ENCODE measurements around the gene CFAP410.

CFAP410 gene

DNA sequence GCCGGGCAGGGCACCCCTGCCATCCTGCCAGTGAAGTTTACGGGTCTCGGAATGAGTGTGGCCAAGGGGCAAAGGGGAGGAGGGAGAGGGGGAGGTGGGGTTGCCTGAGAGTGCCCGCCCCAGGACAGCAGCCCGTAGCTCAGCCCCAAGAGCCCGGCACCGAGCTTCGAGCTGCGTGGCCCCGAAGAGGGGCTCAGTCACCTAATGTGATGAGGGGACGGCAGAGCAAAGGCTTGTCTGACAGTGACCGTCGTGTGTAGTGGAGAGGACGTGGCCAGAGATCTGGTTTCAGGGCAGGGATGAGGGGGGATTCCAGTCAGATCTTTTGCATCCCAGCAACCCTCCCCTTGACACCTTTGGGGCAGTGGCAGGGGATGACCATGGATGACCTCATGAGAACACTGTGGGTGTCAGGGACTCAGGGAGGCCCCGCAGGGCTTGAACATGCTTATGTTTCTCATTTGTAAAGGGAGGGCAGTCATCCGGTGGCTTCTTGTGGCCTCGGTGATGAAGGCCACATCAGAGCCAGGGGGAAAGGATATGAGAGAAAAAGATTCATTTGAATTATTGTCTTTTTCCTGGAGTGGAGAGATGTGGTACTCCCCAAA is 13.2 kb upstream of the CFAP410 start:
- H3K4me3 ChIP-seq (ENCODE audit: low read depth in 1 of 5, low read length in 5 of 5), result peak overlapping the region in 3 of 5 donors; percentile 22 to 60 (median 36)
- peaks cover 0 to 26% (median 8%) of the 10 kb centered on the region in 5 donors for H3K27me3 ChIP-seq (ENCODE audit: control insufficient read depth in 5 of 5, insufficient read depth in 4 of 5, low read length in 5 of 5)

GRCh38 chr21:44351535-44352252 is 12.5 kb upstream of the CFAP410 start:
- H3K4me3 ChIP-seq (ENCODE audit: low read depth in 1 of 5, low read length in 5 of 5), result no peak overlapping the region
- peaks cover 9 to 56% (median 45%) of the 10 kb centered on the region in 5 donors for H3K4me1 ChIP-seq (ENCODE audit: control insufficient read depth in 5 of 5, insufficient read depth in 5 of 5, low read length in 5 of 5)
- no peak overlapping the region for H3K9ac ChIP-seq (ENCODE audit: low read length in 5 of 5)
- no peaks in the 10 kb centered on the region for H3K36me3 ChIP-seq (ENCODE audit: control insufficient read depth in 5 of 5, insufficient read depth in 5 of 5, low read length in 5 of 5)
- peaks cover 0 to 26% (median 8%) of the 10 kb centered on the region in 5 donors for H3K27me3 ChIP-seq (ENCODE audit: control insufficient read depth in 5 of 5, insufficient read depth in 4 of 5, low read length in 5 of 5)
- H3K27ac ChIP-seq (ENCODE audit: low read depth, low read length), result no peak overlapping the region
- no peaks in the 10 kb centered on the region for H3K9me3 ChIP-seq (ENCODE audit: control insufficient read depth in 5 of 5, low read length in 5 of 5)

More for the DNA sequence above, 13.2 kb upstream of the CFAP410 start:
- H3K36me3 ChIP-seq (ENCODE audit: control insufficient read depth in 5 of 5, insufficient read depth in 5 of 5, low read length in 5 of 5), result peaks cover 0 to 3% (median 0%) of the 10 kb centered on the region in 5 donors
- H3K9ac ChIP-seq (ENCODE audit: low read length in 5 of 5), result peak overlapping the region in 1 of 5 donors; percentile 21
- no peaks in the 10 kb centered on the region for H3K9me3 ChIP-seq (ENCODE audit: control insufficient read depth in 5 of 5, low read length in 5 of 5)
- peak overlapping the region; percentile 54 for H3K27ac ChIP-seq (ENCODE audit: low read depth, low read length)
- peaks cover 9 to 60% (median 45%) of the 10 kb centered on the region in 5 donors for H3K4me1 ChIP-seq (ENCODE audit: control insufficient read depth in 5 of 5, insufficient read depth in 5 of 5, low read length in 5 of 5)

GRCh38 chr21:44350773-44351481 is 11.7 kb upstream of the CFAP410 start:
- peaks cover 0 to 26% (median 8%) of the 10 kb centered on the region in 5 donors for H3K27me3 ChIP-seq (ENCODE audit: control insufficient read depth in 5 of 5, insufficient read depth in 4 of 5, low read length in 5 of 5)
- no peak overlapping the region for H3K27ac ChIP-seq (ENCODE audit: low read depth, low read length)
- no peaks in the 10 kb centered on the region for H3K36me3 ChIP-seq (ENCODE audit: control insufficient read depth in 5 of 5, insufficient read depth in 5 of 5, low read length in 5 of 5)
- H3K4me3 ChIP-seq (ENCODE audit: low read depth in 1 of 5, low read length in 5 of 5), result peak overlapping the region in 1 of 5 donors; percentile 45
- H3K4me1 ChIP-seq (ENCODE audit: control insufficient read depth in 5 of 5, insufficient read depth in 5 of 5, low read length in 5 of 5), result peaks cover 9 to 56% (median 45%) of the 10 kb centered on the region in 5 donors
- no peaks in the 10 kb centered on the region for H3K9me3 ChIP-seq (ENCODE audit: control insufficient read depth in 5 of 5, low read length in 5 of 5)
- no peak overlapping the region for H3K9ac ChIP-seq (ENCODE audit: low read length in 5 of 5)

DNA sequence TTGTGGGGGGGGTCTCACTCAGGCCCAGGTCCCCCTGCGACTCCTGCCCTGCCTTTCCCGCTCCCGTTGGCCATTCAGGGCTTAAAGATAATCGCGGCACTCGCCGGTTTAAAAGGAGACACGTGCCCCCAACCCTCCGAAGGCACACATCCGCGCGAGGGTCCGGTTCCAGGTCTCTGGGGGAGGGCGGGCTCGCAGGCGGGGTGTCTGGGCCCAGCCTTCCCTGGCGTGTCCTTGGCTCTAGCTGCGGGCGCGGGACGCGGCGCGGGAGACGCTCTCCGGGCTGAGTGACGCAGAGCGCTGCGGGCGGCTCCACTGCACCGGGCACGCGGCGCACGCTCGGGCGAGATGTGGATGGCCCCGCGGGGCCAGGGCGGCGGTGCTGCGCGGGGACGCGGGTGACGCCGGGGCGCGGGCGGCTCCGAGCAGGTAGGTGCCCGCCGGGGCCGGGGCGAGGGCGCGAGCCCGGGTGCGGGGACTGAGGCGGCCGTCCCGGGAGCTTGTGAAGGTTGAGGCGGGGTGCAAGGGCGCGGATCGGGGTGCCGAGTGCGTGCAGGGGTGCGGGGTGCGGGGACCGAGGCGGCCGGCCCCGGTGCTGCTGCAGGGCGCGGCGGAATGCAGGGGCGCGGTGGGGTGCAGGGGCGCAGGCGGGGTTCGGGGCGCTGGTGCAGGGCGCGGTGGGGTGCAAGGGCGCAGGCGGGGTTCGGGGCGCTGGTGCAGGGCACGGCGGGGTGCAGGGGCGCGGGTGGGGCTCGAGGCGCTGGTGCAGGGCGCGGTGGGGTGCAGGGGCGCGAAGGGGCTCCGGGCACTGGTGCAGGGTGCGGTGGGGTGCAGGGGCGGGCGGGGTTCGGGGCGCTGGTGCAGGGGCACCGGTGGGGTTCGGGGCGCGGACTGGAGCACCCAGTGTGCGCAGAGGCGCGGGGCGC is 10.9 kb upstream of the CFAP410 start:
- no peak overlapping the region for H3K9ac ChIP-seq (ENCODE audit: low read length in 5 of 5)
- peaks cover 0 to 30% (median 10%) of the 10 kb centered on the region in 5 donors for H3K27me3 ChIP-seq (ENCODE audit: control insufficient read depth in 5 of 5, insufficient read depth in 4 of 5, low read length in 5 of 5)
- peaks cover 9 to 50% (median 45%) of the 10 kb centered on the region in 5 donors for H3K4me1 ChIP-seq (ENCODE audit: control insufficient read depth in 5 of 5, insufficient read depth in 5 of 5, low read length in 5 of 5)
- H3K27ac ChIP-seq (ENCODE audit: low read depth, low read length), result no peak overlapping the region
- no peaks in the 10 kb centered on the region for H3K36me3 ChIP-seq (ENCODE audit: control insufficient read depth in 5 of 5, insufficient read depth in 5 of 5, low read length in 5 of 5)
- no peaks in the 10 kb centered on the region for H3K9me3 ChIP-seq (ENCODE audit: control insufficient read depth in 5 of 5, low read length in 5 of 5)
- peak overlapping the region in 2 of 5 donors; percentile 33 to 45 for H3K4me3 ChIP-seq (ENCODE audit: low read depth in 1 of 5, low read length in 5 of 5)

DNA sequence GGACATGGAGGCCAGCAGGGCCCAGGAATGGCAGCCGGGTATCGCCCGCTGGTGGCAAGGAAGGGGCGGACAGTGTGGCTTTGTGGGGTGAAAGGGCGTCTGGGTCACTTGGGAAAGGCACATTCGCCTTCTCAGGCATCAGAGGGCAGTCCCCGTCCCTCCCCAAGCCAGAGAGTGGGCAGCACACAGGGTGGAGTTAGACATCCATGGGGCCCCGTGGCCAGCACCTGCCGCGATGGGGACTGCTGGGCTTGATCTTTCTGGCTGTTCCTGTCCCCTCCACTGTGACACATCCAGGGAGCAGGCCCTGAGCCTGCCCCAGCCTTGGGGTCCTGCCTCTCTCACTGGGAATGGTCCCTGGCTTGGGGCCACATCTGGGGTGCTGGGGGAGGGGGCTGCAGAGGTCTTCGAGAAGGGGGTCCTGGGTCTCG is 10.2 kb upstream of the CFAP410 start:
- peaks cover 0 to 34% (median 16%) of the 10 kb centered on the region in 5 donors for H3K27me3 ChIP-seq (ENCODE audit: control insufficient read depth in 5 of 5, insufficient read depth in 4 of 5, low read length in 5 of 5)
- H3K9me3 ChIP-seq (ENCODE audit: control insufficient read depth in 5 of 5, low read length in 5 of 5), result no peaks in the 10 kb centered on the region
- no peak overlapping the region for H3K27ac ChIP-seq (ENCODE audit: low read depth, low read length)
- H3K36me3 ChIP-seq (ENCODE audit: control insufficient read depth in 5 of 5, insufficient read depth in 5 of 5, low read length in 5 of 5), result no peaks in the 10 kb centered on the region
- no peak overlapping the region for H3K9ac ChIP-seq (ENCODE audit: low read length in 5 of 5)
- H3K4me1 ChIP-seq (ENCODE audit: control insufficient read depth in 5 of 5, insufficient read depth in 5 of 5, low read length in 5 of 5), result peaks cover 9 to 45% (median 41%) of the 10 kb centered on the region in 5 donors
- no peak overlapping the region for H3K4me3 ChIP-seq (ENCODE audit: low read depth in 1 of 5, low read length in 5 of 5)

- H3K36me3 ChIP-seq (ENCODE audit: control insufficient read depth in 5 of 5, insufficient read depth in 5 of 5, low read length in 5 of 5), result no peaks in the 10 kb centered on the region
- H3K27ac ChIP-seq (ENCODE audit: low read depth, low read length), result no peak overlapping the region
- H3K9me3 ChIP-seq (ENCODE audit: control insufficient read depth in 5 of 5, low read length in 5 of 5), result no peaks in the 10 kb centered on the region
- H3K9ac ChIP-seq (ENCODE audit: low read length in 5 of 5), result no peak overlapping the region
- no peak overlapping the region for H3K4me3 ChIP-seq (ENCODE audit: low read depth in 1 of 5, low read length in 5 of 5)
- H3K27me3 ChIP-seq (ENCODE audit: control insufficient read depth in 5 of 5, insufficient read depth in 4 of 5, low read length in 5 of 5), result peaks cover 0 to 34% (median 17%) of the 10 kb centered on the region in 5 donors
- peaks cover 5 to 39% (median 35%) of the 10 kb centered on the region in 5 donors for H3K4me1 ChIP-seq (ENCODE audit: control insufficient read depth in 5 of 5, insufficient read depth in 5 of 5, low read length in 5 of 5)
Observed at GRCh38 chr21:44348861-44349260, 9.7 kb upstream of the CFAP410 start.

- H3K4me1 ChIP-seq (ENCODE audit: control insufficient read depth in 5 of 5, insufficient read depth in 5 of 5, low read length in 5 of 5), result peaks cover 1 to 30% (median 26%) of the 10 kb centered on the region in 5 donors
- H3K9ac ChIP-seq (ENCODE audit: low read length in 5 of 5), result no peak overlapping the region
- no peaks in the 10 kb centered on the region for H3K9me3 ChIP-seq (ENCODE audit: control insufficient read depth in 5 of 5, low read length in 5 of 5)
- peaks cover 0 to 34% (median 17%) of the 10 kb centered on the region in 5 donors for H3K27me3 ChIP-seq (ENCODE audit: control insufficient read depth in 5 of 5, insufficient read depth in 4 of 5, low read length in 5 of 5)
- no peaks in the 10 kb centered on the region for H3K36me3 ChIP-seq (ENCODE audit: control insufficient read depth in 5 of 5, insufficient read depth in 5 of 5, low read length in 5 of 5)
- no peak overlapping the region for H3K27ac ChIP-seq (ENCODE audit: low read depth, low read length)
- no peak overlapping the region for H3K4me3 ChIP-seq (ENCODE audit: low read depth in 1 of 5, low read length in 5 of 5)
Observed at GRCh38 chr21:44347911-44348451, 8.8 kb upstream of the CFAP410 start.

GRCh38 chr21:44345495-44345894 is 6.3 kb upstream of the CFAP410 start:
- no peak overlapping the region for H3K4me3 ChIP-seq (ENCODE audit: low read depth in 1 of 5, low read length in 5 of 5)
- H3K9me3 ChIP-seq (ENCODE audit: control insufficient read depth in 5 of 5, low read length in 5 of 5), result no peaks in the 10 kb centered on the region
- no peak overlapping the region for H3K27ac ChIP-seq (ENCODE audit: low read depth, low read length)
- peaks cover 0 to 5% (median 4%) of the 10 kb centered on the region in 5 donors for H3K4me1 ChIP-seq (ENCODE audit: control insufficient read depth in 5 of 5, insufficient read depth in 5 of 5, low read length in 5 of 5)
- H3K9ac ChIP-seq (ENCODE audit: low read length in 5 of 5), result no peak overlapping the region
- peaks cover 0 to 24% (median 17%) of the 10 kb centered on the region in 5 donors for H3K27me3 ChIP-seq (ENCODE audit: control insufficient read depth in 5 of 5, insufficient read depth in 4 of 5, low read length in 5 of 5)
- H3K36me3 ChIP-seq (ENCODE audit: control insufficient read depth in 5 of 5, insufficient read depth in 5 of 5, low read length in 5 of 5), result no peaks in the 10 kb centered on the region

- Histone ChIP-seq H3K9ac (ENCODE audit: low read length in 5 of 5) (no peak overlapping the region), H3K9me3 (ENCODE audit: control insufficient read depth in 5 of 5, low read length in 5 of 5) (no peaks in the 10 kb centered on the region), H3K27me3 (ENCODE audit: control insufficient read depth in 5 of 5, insufficient read depth in 4 of 5, low read length in 5 of 5) (peaks cover 0 to 21% (median 17%) of the 10 kb centered on the region in 5 donors), H3K4me1 (ENCODE audit: control insufficient read depth in 5 of 5, insufficient read depth in 5 of 5, low read length in 5 of 5) (peaks cover 2 to 9% (median 8%) of the 10 kb centered on the region in 5 donors), H3K27ac (ENCODE audit: low read depth, low read length) (no peak overlapping the region), H3K36me3 (ENCODE audit: control insufficient read depth in 5 of 5, insufficient read depth in 5 of 5, low read length in 5 of 5) (no peaks in the 10 kb centered on the region), H3K4me3 (ENCODE audit: low read depth in 1 of 5, low read length in 5 of 5) (no peak overlapping the region)
Observed at GRCh38 chr21:44344541-44345183, 5.5 kb upstream of the CFAP410 start.
